ENCODE measurements around the gene CDKL5. TPM values are rescaled to one million over a fixed set of nuclear protein-coding genes. Genes with fewer than 3 reads are reported as not detected.

CDKL5 gene
- total RNA-seq, 6 donors from 2014 or later = 17.8 to 47.1 (median 23.4) TPM

GRCh38 chrX:18491587-18492340 lies 66.4 kb downstream of the CDKL5 start:
- no peak overlapping the region for H3K4me3 ChIP-seq
- ATAC-seq (ENCODE audit: low FRiP score in 2 of 2) (no peak), DNase-seq (no peak)
- H3K36me3 ChIP-seq = no peaks in the 10 kb centered on the region
- WGBS, 2 donors = 87 to 96% methylated on average over 4 of the region's 4 CpGs
- H3K4me1 ChIP-seq = peaks cover 0 to 6% (median 0%) of the 10 kb centered on the region in 4 donors
- H3K9me3 ChIP-seq = no peaks in the 10 kb centered on the region
- H3K27ac ChIP-seq = no peak overlapping the region
- no peaks in the 10 kb centered on the region for H3K27me3 ChIP-seq
- TF ChIP-seq POLR2AphosphoS5 (IDR thresholded peaks at IDR 0.05) = no peak
- TF ChIP-seq EP300 (IDR thresholded peaks at IDR 0.05) = no peak
- no peak for TF ChIP-seq POLR2A (IDR thresholded peaks at IDR 0.05)
- no peak for TF ChIP-seq CTCF (IDR thresholded peaks at IDR 0.05)

GRCh38 chrX:18534949-18535348 lies 109.5 kb downstream of the CDKL5 start:
- Histone ChIP-seq H3K4me3 (no peak overlapping the region), H3K27me3 (no peaks in the 10 kb centered on the region), H3K36me3 (no peaks in the 10 kb centered on the region), H3K9me3 (no peaks in the 10 kb centered on the region), H3K4me1 (no peaks in the 10 kb centered on the region), H3K27ac (no peak overlapping the region)
- WGBS, 2 donors = 62 to 84% methylated on average over 2 of the region's 2 CpGs
- DNase-seq (no peak), ATAC-seq (ENCODE audit: low FRiP score in 2 of 2) (no peak)
- no peak for TF ChIP-seq EP300 (IDR thresholded peaks at IDR 0.05)
- TF ChIP-seq CTCF (IDR thresholded peaks at IDR 0.05) = no peak
- TF ChIP-seq POLR2A (IDR thresholded peaks at IDR 0.05) = no peak
- TF ChIP-seq POLR2AphosphoS5 (IDR thresholded peaks at IDR 0.05) = no peak

GRCh38 chrX:18537068-18537467 lies 111.7 kb downstream of the CDKL5 start:
- no peak overlapping the region for H3K4me3 ChIP-seq
- H3K4me1 ChIP-seq = no peaks in the 10 kb centered on the region
- H3K27ac ChIP-seq = no peak overlapping the region
- no peaks in the 10 kb centered on the region for H3K36me3 ChIP-seq
- ATAC-seq (ENCODE audit: low FRiP score in 2 of 2) (no peak), DNase-seq (no peak)
- 86 to 89% methylated on average over 2 of the region's 2 CpGs for WGBS, 2 donors
- H3K27me3 ChIP-seq = no peaks in the 10 kb centered on the region
- TF ChIP-seq POLR2AphosphoS5 (IDR thresholded peaks at IDR 0.05) = no peak
- no peak for TF ChIP-seq EP300 (IDR thresholded peaks at IDR 0.05)
- TF ChIP-seq POLR2A (IDR thresholded peaks at IDR 0.05) = no peak
- TF ChIP-seq CTCF (IDR thresholded peaks at IDR 0.05) = no peak
- H3K9me3 ChIP-seq = no peaks in the 10 kb centered on the region

GRCh38 chrX:18537524-18537923 lies 112.1 kb downstream of the CDKL5 start:
- Histone ChIP-seq H3K27ac (no peak overlapping the region), H3K36me3 (no peaks in the 10 kb centered on the region), H3K27me3 (no peaks in the 10 kb centered on the region), H3K4me1 (no peaks in the 10 kb centered on the region), H3K4me3 (no peak overlapping the region), H3K9me3 (no peaks in the 10 kb centered on the region)
- ATAC-seq (ENCODE audit: low FRiP score in 2 of 2) = no peak
- WGBS, 2 donors = 67 to 82% methylated on average over 1 of the region's 1 CpG
- TF ChIP-seq POLR2A (IDR thresholded peaks at IDR 0.05) (no peak), EP300 (IDR thresholded peaks at IDR 0.05) (no peak), POLR2AphosphoS5 (IDR thresholded peaks at IDR 0.05) (no peak), CTCF (IDR thresholded peaks at IDR 0.05) (no peak)
- DNase-seq = no peak

GRCh38 chrX:18542131-18542530 lies 116.7 kb downstream of the CDKL5 start:
- H3K9me3 ChIP-seq = no peaks in the 10 kb centered on the region
- H3K27ac ChIP-seq = no peak overlapping the region
- ATAC-seq (ENCODE audit: low FRiP score in 2 of 2) (no peak), DNase-seq (no peak)
- no peaks in the 10 kb centered on the region for H3K4me1 ChIP-seq
- no peak overlapping the region for H3K4me3 ChIP-seq
- H3K27me3 ChIP-seq = no peaks in the 10 kb centered on the region
- TF ChIP-seq EP300 (IDR thresholded peaks at IDR 0.05) = no peak
- TF ChIP-seq CTCF (IDR thresholded peaks at IDR 0.05) = no peak
- TF ChIP-seq POLR2A (IDR thresholded peaks at IDR 0.05) = no peak
- no peak for TF ChIP-seq POLR2AphosphoS5 (IDR thresholded peaks at IDR 0.05)
- WGBS, 2 donors = 90% methylated on average over 3 of the region's 3 CpGs; no CpG with 5 or more reads in 1 of the 2 donors
- no peaks in the 10 kb centered on the region for H3K36me3 ChIP-seq

Measured in upper lobe of left lung (tissue), 6 donors.